Naive thymus-derived CD4-positive, alpha-beta T cell (primary cell): ENCODE data around the gene BRF1. TPM values are rescaled to one million over a fixed set of nuclear protein-coding genes. Genes with fewer than 3 reads are reported as not detected.
A peak's percentile ranks its signal among the peaks of the same experiment; 100 is the strongest.

ENCODE experiments used
- ATAC-seq: fragments of 150-1000 bp; cut with Tn5 transposase; 2 replicates; pipeline ENCODE4 v1.10.0; 2021; ENCODE audit warnings: mild to moderate bottlenecking, moderate library complexity
- CTCF ChIA-PET: fragments of 350-600 bp; sonication (Branson Sonifier 250); formaldehyde crosslinking; loops from one replicate; lab custom pipeline; 2021; ENCODE audit warnings: antibody characterized with exemption; lab: Charles Lee
- POLR2A ChIA-PET: fragments of 350-600 bp; sonication (Branson Sonifier 250); formaldehyde crosslinking; loops from one replicate; lab custom pipeline; 2021; ENCODE audit warnings: antibody characterized with exemption, inconsistent platforms; lab: Charles Lee
- DNase-seq, 9 donors: peaks; one replicate each; pipeline versions ENCODE4 v3.0.0 to v3.0.0-alpha.2; 2020 to 2022; ENCODE audit warnings: mixed read lengths in 1 of 9
- H3K27ac ChIP-seq: one replicate; pipeline ENCODE4 v1.7.0; 2013; ENCODE audit warnings: mild to moderate bottlenecking, low read depth, low read length, moderate library complexity
- H3K27me3 ChIP-seq, 2 donors: one replicate each; pipeline ENCODE4 v1.7.0; 2013; ENCODE audit warnings: low read length in 2 of 2, mild to moderate bottlenecking in 2 of 2, moderate library complexity in 2 of 2; ENCODE audit not compliant: control insufficient read depth in 2 of 2, insufficient read depth in 2 of 2
- H3K36me3 ChIP-seq, 3 experiments: 1 replicate in 2 of 3; 2 replicates in 1 of 3; pipeline ENCODE4 v1.7.0; 2013; ENCODE audit warnings: low read length in 3 of 3, mild to moderate bottlenecking in 3 of 3, moderate library complexity in 1 of 3; ENCODE audit not compliant: insufficient read depth in 3 of 3, control insufficient read depth in 2 of 3
- H3K4me1 ChIP-seq, 2 donors: one replicate each; pipeline ENCODE4 v1.7.0; 2013; ENCODE audit warnings: low read length in 2 of 2, mild to moderate bottlenecking in 2 of 2, moderate library complexity in 1 of 2; ENCODE audit not compliant: control insufficient read depth in 2 of 2, insufficient read depth in 2 of 2
- H3K4me3 ChIP-seq: 2 replicates; pipeline ENCODE4 v1.7.0; 2013; ENCODE audit warnings: mild to moderate bottlenecking, low read length
- H3K9me3 ChIP-seq, 3 experiments: 1 replicate in 2 of 3; 2 replicates in 1 of 3; pipeline ENCODE4 v1.7.0; 2013; ENCODE audit warnings: low read length in 3 of 3; ENCODE audit not compliant: control insufficient read depth in 2 of 3
- H3K27ac Mint-ChIP-seq, 9 donors: one replicate each; pipeline ENCODE4 v1.8.0; 2020 to 2022; ENCODE audit warnings: mixed read lengths in 9 of 9, mild to moderate bottlenecking in 8 of 9, moderate library complexity in 5 of 9, inconsistent platforms in 2 of 9
- H3K27me3 Mint-ChIP-seq, 5 donors: one replicate each; pipeline ENCODE4 v1.8.0; 2021 to 2022; ENCODE audit warnings: mixed read lengths in 5 of 5, mild to moderate bottlenecking in 1 of 5
- H3K36me3 Mint-ChIP-seq, 5 donors: one replicate each; pipeline ENCODE4 v1.8.0; 2020 to 2022; ENCODE audit warnings: mixed read lengths in 5 of 5, mild to moderate bottlenecking in 3 of 5, inconsistent platforms in 1 of 5
- H3K4me1 Mint-ChIP-seq, 7 donors: one replicate each; pipeline ENCODE4 v1.8.0; 2020 to 2022; ENCODE audit warnings: mixed read lengths in 7 of 7, mild to moderate bottlenecking in 3 of 7, inconsistent platforms in 1 of 7
- H3K4me3 Mint-ChIP-seq, 10 donors: one replicate each; pipeline ENCODE4 v1.8.0; 2020 to 2022; ENCODE audit warnings: mild to moderate bottlenecking in 10 of 10, mixed read lengths in 10 of 10, moderate library complexity in 6 of 10, inconsistent platforms in 2 of 10
- H3K9me3 Mint-ChIP-seq, 11 donors: one replicate each; pipeline ENCODE4 v1.8.0; 2020 to 2022; ENCODE audit warnings: mixed read lengths in 11 of 11, mild to moderate bottlenecking in 4 of 11, inconsistent platforms in 1 of 11, moderate library complexity in 1 of 11
- intact Hi-C, 2 donors: fragments of 100-400 bp; cut with micrococcal nuclease; formaldehyde crosslinking; loops; one replicate each; pipeline ENCODE4 v1.15.1; 2023
- polyA plus RNA-seq, 2 donors: library from polyadenylated mRNA; unstranded; fragments of 300-500 nt; fragmentation: Illumina TruSeq; gene quantifications; one replicate each; pipeline ENCODE4 v1.2.3, GENCODE V29; 2021
- total RNA-seq, 6 experiments: library from RNA in 5 of 6; stranded (reverse) in 5 of 6; gene quantifications; 1 replicate in 5 of 6; 2 replicates in 1 of 6; pipeline ENCODE4 v1.2.3 and lab custom pipeline; 2021 to 2026

Gene BRF1
- total and polyA plus RNA-seq, 7 experiments from 2014 or later = 7.1 to 75.7 (median 60.2) TPM

- Mint-ChIP-seq H3K27ac (no peak overlapping the region), H3K4me1 (peaks cover 0 to 3% (median 0%) of the 10 kb centered on the region in 7 donors), H3K4me3 (no peak overlapping the region), H3K27me3 (peaks cover 0 to 8% (median 3%) of the 10 kb centered on the region in 5 donors), H3K36me3 (no peaks in the 10 kb centered on the region), H3K9me3 (no peaks in the 10 kb centered on the region)
- CTCF ChIA-PET = no interaction called here
- ATAC-seq (no peak), DNase-seq (no peak)
- Histone ChIP-seq H3K4me1 (no peaks in the 10 kb centered on the region), H3K4me3 (no peak overlapping the region), H3K27ac (no peak overlapping the region), H3K27me3 (no peaks in the 10 kb centered on the region), H3K36me3 (no peaks in the 10 kb centered on the region), H3K9me3 (no peaks in the 10 kb centered on the region)
- POLR2A ChIA-PET = no interaction called here
- intact Hi-C loops = no loop called here
These were observed 138.2 kb downstream of the BRF1 start for GRCh38 chr14:105162669-105162979.

- Histone ChIP-seq H3K4me1 (no peaks in the 10 kb centered on the region), H3K9me3 (no peaks in the 10 kb centered on the region), H3K27ac (no peak overlapping the region), H3K4me3 (no peak overlapping the region), H3K36me3 (no peaks in the 10 kb centered on the region), H3K27me3 (no peaks in the 10 kb centered on the region)
- H3K9me3 Mint-ChIP-seq = no peaks in the 10 kb centered on the region
- no peak overlapping the region for H3K4me3 Mint-ChIP-seq
- intact Hi-C loops = no loop called here
- no peaks in the 10 kb centered on the region for H3K36me3 Mint-ChIP-seq
- ChIA-PET POLR2A (no interaction called here), CTCF (no interaction called here)
- H3K4me1 Mint-ChIP-seq = peaks cover 0 to 3% (median 0%) of the 10 kb centered on the region in 7 donors
- H3K27ac Mint-ChIP-seq = no peak overlapping the region
- peaks cover 0 to 8% (median 3%) of the 10 kb centered on the region in 5 donors for H3K27me3 Mint-ChIP-seq
- DNase-seq (no peak), ATAC-seq (peak; percentile 57)
These were observed 138.7 kb downstream of the BRF1 start for GRCh38 chr14:105161964-105162668.

- no peak overlapping the region for H3K4me3 Mint-ChIP-seq
- POLR2A ChIA-PET = no interaction called here
- H3K9me3 Mint-ChIP-seq = no peaks in the 10 kb centered on the region
- Histone ChIP-seq H3K36me3 (no peaks in the 10 kb centered on the region), H3K9me3 (no peaks in the 10 kb centered on the region), H3K4me3 (no peak overlapping the region), H3K27me3 (no peaks in the 10 kb centered on the region), H3K27ac (no peak overlapping the region), H3K4me1 (no peaks in the 10 kb centered on the region)
- DNase-seq (no peak), ATAC-seq (no peak)
- no peaks in the 10 kb centered on the region for H3K4me1 Mint-ChIP-seq
- H3K27me3 Mint-ChIP-seq = peaks cover 0 to under 1% (median 0%) of the 10 kb centered on the region in 5 donors
- CTCF ChIA-PET = no interaction called here
- no peaks in the 10 kb centered on the region for H3K36me3 Mint-ChIP-seq
- intact Hi-C loops = no loop called here
- H3K27ac Mint-ChIP-seq = no peak overlapping the region
These were observed 139.5 kb downstream of the BRF1 start for GRCh38 chr14:105161309-105161708.

GRCh38 chr14:105160776-105161175 lies 140.0 kb downstream of the BRF1 start:
- Histone ChIP-seq H3K36me3 (no peaks in the 10 kb centered on the region), H3K9me3 (no peaks in the 10 kb centered on the region), H3K4me3 (no peak overlapping the region), H3K27me3 (no peaks in the 10 kb centered on the region), H3K27ac (no peak overlapping the region), H3K4me1 (no peaks in the 10 kb centered on the region)
- Mint-ChIP-seq H3K27ac (no peak overlapping the region), H3K4me3 (no peak overlapping the region), H3K9me3 (no peaks in the 10 kb centered on the region), H3K4me1 (no peaks in the 10 kb centered on the region), H3K36me3 (no peaks in the 10 kb centered on the region), H3K27me3 (no peaks in the 10 kb centered on the region)
- no peak for ATAC-seq
- no peak for DNase-seq
- ChIA-PET CTCF (interaction anchor here (0.7 kb wide), 1 partner anchor 12 kb away, joined by 3 read pairs; no protein-coding TSS in a partner anchor), POLR2A (no interaction called here)
- intact Hi-C loops = no loop called here

GRCh38 chr14:105159344-105159743 lies 141.5 kb downstream of the BRF1 start:
- H3K27me3 Mint-ChIP-seq = no peaks in the 10 kb centered on the region
- H3K9me3 ChIP-seq = no peaks in the 10 kb centered on the region
- H3K36me3 Mint-ChIP-seq = no peaks in the 10 kb centered on the region
- ChIA-PET POLR2A (no interaction called here), CTCF (interaction anchor here (0.6 to 0.7 kb wide), 2 partner anchors 15 to 193 kb away, joined by 5 read pairs; no protein-coding TSS in a partner anchor)
- H3K4me1 ChIP-seq = no peaks in the 10 kb centered on the region
- H3K36me3 ChIP-seq = no peaks in the 10 kb centered on the region
- ATAC-seq (no peak), DNase-seq (no peak)
- no peaks in the 10 kb centered on the region for H3K9me3 Mint-ChIP-seq
- H3K4me3 ChIP-seq = no peak overlapping the region
- no peak overlapping the region for H3K27ac Mint-ChIP-seq
- intact Hi-C loops = no loop called here
- H3K4me1 Mint-ChIP-seq = no peaks in the 10 kb centered on the region
- no peak overlapping the region for H3K27ac ChIP-seq
- H3K4me3 Mint-ChIP-seq = no peak overlapping the region
- no peaks in the 10 kb centered on the region for H3K27me3 ChIP-seq

Other genes starting within 250 kb of the BRF1 start
- 10 to 100 TPM; 37.8 to 58.7 (median 45.2) TPM for gene GPR132, start 235.6 kb downstream of the BRF1 start, total RNA-seq
- 10 to 100 TPM in 1 of 2 donors, 1 to 10 TPM in 1; 9.3 to 40.2 TPM for gene GPR132, start 235.6 kb downstream of the BRF1 start, polyA plus RNA-seq
- 1 to 10 TPM in 3 of 5 experiments, under 1 TPM in 2; 0.27 to 5.7 (median 2.2) TPM for gene JAG2, start 132.2 kb downstream of the BRF1 start, total RNA-seq
- under 1 TPM in 1 of 2 donors, not detected in 1; 0.21 TPM for gene JAG2, start 132.2 kb downstream of the BRF1 start, polyA plus RNA-seq
- 10 to 100 TPM; 17.3 to 29.6 (median 20.6) TPM for gene NUDT14, start 119.7 kb downstream of the BRF1 start, total RNA-seq
- 10 to 100 TPM; 17.4 to 20.1 TPM for gene NUDT14, start 119.7 kb downstream of the BRF1 start, polyA plus RNA-seq
- gene BTBD6, start 52.5 kb downstream of the BRF1 start, total RNA-seq = 10 to 100 TPM; 30.8 to 43.0 (median 40.1) TPM
- gene BTBD6, start 52.5 kb downstream of the BRF1 start, polyA plus RNA-seq = 1 to 10 TPM; 4.0 to 7.9 TPM
- gene PACS2, start 13.7 kb upstream of the BRF1 start, total RNA-seq = 10 to 100 TPM; 33.9 to 75.4 (median 72.3) TPM
- gene PACS2, start 13.7 kb upstream of the BRF1 start, polyA plus RNA-seq = 1 to 10 TPM; 1.5 to 4.5 TPM
- 10 to 100 TPM in 1 of 5 experiments, 1 to 10 TPM in 4; 1.4 to 10.5 (median 6.5) TPM for gene TEX22, start 97.5 kb upstream of the BRF1 start, total RNA-seq
- gene TEX22, start 97.5 kb upstream of the BRF1 start, polyA plus RNA-seq = under 1 TPM; 0.21 to 0.25 TPM
- 100 to 1,000 TPM; 117 to 132 (median 125) TPM for gene MTA1, start 118.8 kb upstream of the BRF1 start, total RNA-seq
- gene MTA1, start 118.8 kb upstream of the BRF1 start, polyA plus RNA-seq = 1 to 10 TPM; 2.8 to 5.2 TPM
- gene CRIP2, start 173.8 kb upstream of the BRF1 start, total RNA-seq = 10 to 100 TPM in 2 of 5 experiments, 1 to 10 TPM in 2, under 1 TPM in 1; 0.65 to 55.4 (median 6.6) TPM
- 100 to 1,000 TPM in 1 of 2 donors, 10 to 100 TPM in 1; 69.1 to 180 TPM for gene CRIP2, start 173.8 kb upstream of the BRF1 start, polyA plus RNA-seq
- gene CRIP1, start 185.9 kb upstream of the BRF1 start, total RNA-seq = 100 to 1,000 TPM in 4 of 5 experiments, 10 to 100 TPM in 1; 94.4 to 517 (median 192) TPM
- 100 to 1,000 TPM; 463 to 787 TPM for gene CRIP1, start 185.9 kb upstream of the BRF1 start, polyA plus RNA-seq
- 100 to 1,000 TPM in 1 of 5 experiments, 10 to 100 TPM in 4; 19.7 to 294 (median 31.3) TPM for gene TEDC1, start 190.2 kb upstream of the BRF1 start, total RNA-seq
- 10 to 100 TPM; 10.4 to 14.9 TPM for gene TEDC1, start 190.2 kb upstream of the BRF1 start, polyA plus RNA-seq
- 1 to 10 TPM in 4 of 5 experiments, under 1 TPM in 1; 0.83 to 5.7 (median 3.7) TPM for gene TMEM121, start 225.6 kb upstream of the BRF1 start, total RNA-seq
- gene TMEM121, start 225.6 kb upstream of the BRF1 start, polyA plus RNA-seq = 1 to 10 TPM; 2.5 to 4.0 TPM